Measurements from ENCODE around the gene C2CD2. TPM values are rescaled to one million over a fixed set of nuclear protein-coding genes. Genes with fewer than 3 reads are reported as not detected.

The C2CD2 gene
- total RNA-seq, 1 donor from 2014 or later = 15.8 TPM

- Histone ChIP-seq H3K4me3 (ENCODE audit: low read depth, low read length) (no peak overlapping the region), H3K27me3 (ENCODE audit: control insufficient read depth, insufficient read depth, low read length) (no peaks in the 10 kb centered on the region), H3K36me3 (ENCODE audit: control insufficient read depth, insufficient read depth, low read length) (no peaks in the 10 kb centered on the region)
- TF ChIP-seq, protein P1, sequence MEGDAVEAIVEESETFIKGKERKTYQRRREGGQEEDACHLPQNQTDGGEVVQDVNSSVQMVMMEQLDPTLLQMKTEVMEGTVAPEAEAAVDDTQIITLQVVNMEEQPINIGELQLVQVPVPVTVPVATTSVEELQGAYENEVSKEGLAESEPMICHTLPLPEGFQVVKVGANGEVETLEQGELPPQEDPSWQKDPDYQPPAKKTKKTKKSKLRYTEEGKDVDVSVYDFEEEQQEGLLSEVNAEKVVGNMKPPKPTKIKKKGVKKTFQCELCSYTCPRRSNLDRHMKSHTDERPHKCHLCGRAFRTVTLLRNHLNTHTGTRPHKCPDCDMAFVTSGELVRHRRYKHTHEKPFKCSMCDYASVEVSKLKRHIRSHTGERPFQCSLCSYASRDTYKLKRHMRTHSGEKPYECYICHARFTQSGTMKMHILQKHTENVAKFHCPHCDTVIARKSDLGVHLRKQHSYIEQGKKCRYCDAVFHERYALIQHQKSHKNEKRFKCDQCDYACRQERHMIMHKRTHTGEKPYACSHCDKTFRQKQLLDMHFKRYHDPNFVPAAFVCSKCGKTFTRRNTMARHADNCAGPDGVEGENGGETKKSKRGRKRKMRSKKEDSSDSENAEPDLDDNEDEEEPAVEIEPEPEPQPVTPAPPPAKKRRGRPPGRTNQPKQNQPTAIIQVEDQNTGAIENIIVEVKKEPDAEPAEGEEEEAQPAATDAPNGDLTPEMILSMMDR (IDR thresholded peaks at IDR 0.05; ENCODE audit: insufficient read depth, low read length, poor library complexity, severe bottlenecking) = no peak
- no peak for DNase-seq (ENCODE audit: low read depth)
Measured at GRCh38 chr21:41885341-41886024, 68.3 kb downstream of the C2CD2 start.

- Histone ChIP-seq H3K27me3 (ENCODE audit: control insufficient read depth, insufficient read depth, low read length) (no peaks in the 10 kb centered on the region), H3K36me3 (ENCODE audit: control insufficient read depth, insufficient read depth, low read length) (no peaks in the 10 kb centered on the region), H3K4me3 (ENCODE audit: low read depth, low read length) (no peak overlapping the region)
- no peak for DNase-seq (ENCODE audit: low read depth)
- TF ChIP-seq, protein P1 (IDR thresholded peaks at IDR 0.05; ENCODE audit: insufficient read depth, low read length, poor library complexity, severe bottlenecking) = no peak
Measured at GRCh38 chr21:41884501-41885030, 69.3 kb downstream of the C2CD2 start.

DNA sequence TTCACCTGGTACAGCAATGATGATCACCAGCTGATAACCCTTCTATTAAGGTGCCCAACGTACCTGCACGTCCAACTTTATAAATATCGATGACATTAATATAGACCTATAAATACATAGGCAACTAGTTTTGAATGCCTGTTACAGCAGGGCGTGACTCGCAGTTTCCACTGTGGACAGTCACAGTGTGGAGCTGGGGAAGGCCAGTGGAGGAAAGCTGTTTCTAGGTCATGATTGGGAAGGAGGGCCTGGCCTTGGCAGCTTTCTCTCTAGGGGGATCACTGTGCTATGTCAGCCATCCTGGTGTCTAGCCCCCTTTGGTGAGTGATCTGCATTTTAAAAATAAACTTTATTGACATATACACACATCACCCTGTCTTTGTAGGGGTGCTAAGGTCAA is 70.2 kb downstream of the C2CD2 start:
- TF ChIP-seq, protein P1 (IDR thresholded peaks at IDR 0.05; ENCODE audit: insufficient read depth, low read length, poor library complexity, severe bottlenecking) = no peak
- Histone ChIP-seq H3K4me3 (ENCODE audit: low read depth, low read length) (no peak overlapping the region), H3K27me3 (ENCODE audit: control insufficient read depth, insufficient read depth, low read length) (no peaks in the 10 kb centered on the region), H3K36me3 (ENCODE audit: control insufficient read depth, insufficient read depth, low read length) (no peaks in the 10 kb centered on the region)
- DNase-seq (ENCODE audit: low read depth) = no peak

GRCh38 chr21:41881051-41881450 is 72.8 kb downstream of the C2CD2 start:
- TF ChIP-seq, protein P1 (IDR thresholded peaks at IDR 0.05; ENCODE audit: insufficient read depth, low read length, poor library complexity, severe bottlenecking) = no peak
- no peak for DNase-seq (ENCODE audit: low read depth)
- Histone ChIP-seq H3K27me3 (ENCODE audit: control insufficient read depth, insufficient read depth, low read length) (no peaks in the 10 kb centered on the region), H3K36me3 (ENCODE audit: control insufficient read depth, insufficient read depth, low read length) (no peaks in the 10 kb centered on the region), H3K4me3 (ENCODE audit: low read depth, low read length) (no peak overlapping the region)

GRCh38 chr21:41880153-41880552 is 73.7 kb downstream of the C2CD2 start:
- no peaks in the 10 kb centered on the region for H3K36me3 ChIP-seq (ENCODE audit: control insufficient read depth, insufficient read depth, low read length)
- no peak for DNase-seq (ENCODE audit: low read depth)
- TF ChIP-seq, protein P1 (IDR thresholded peaks at IDR 0.05; ENCODE audit: insufficient read depth, low read length, poor library complexity, severe bottlenecking) = no peak
- H3K27me3 ChIP-seq (ENCODE audit: control insufficient read depth, insufficient read depth, low read length) = no peaks in the 10 kb centered on the region
- H3K4me3 ChIP-seq (ENCODE audit: low read depth, low read length) = no peak overlapping the region

All from kidney epithelial cell (primary cell).